Adrenal gland (tissue), 5 donors: Measurements from ENCODE around the gene SOHLH2.

Source experiments
- CTCF ChIP-seq, 6 experiments: fragments of 450-650 bp in 4 of 6; fragments of 200-600 bp in 2 of 6; sonication (generic) in 1 of 6; IDR thresholded peaks; 1 replicate in 5 of 6; 2 replicates in 1 of 6; pipeline versions ENCODE4 v1.5.1 to v1.8.0; 2016 to 2021; ENCODE audit warnings: antibody characterized with exemption in 6 of 6, mild to moderate bottlenecking in 2 of 6, moderate library complexity in 1 of 6
- POLR2A ChIP-seq, 2 donors: fragments of 450-650 bp; IDR thresholded peaks; one replicate each; pipeline ENCODE4 v1.6.1; 2017; ENCODE audit warnings: antibody characterized with exemption in 2 of 2, mild to moderate bottlenecking in 2 of 2, moderate library complexity in 1 of 2
- donor health status: DM: no; HTN: no; CAD: no.

GRCh38 chr13:36147330-36147729 is 67.0 kb downstream of the SOHLH2 start:
- TF ChIP-seq CTCF (IDR thresholded peaks at IDR 0.05), result no peak
- TF ChIP-seq POLR2A (IDR thresholded peaks at IDR 0.05), result no peak
